NCI-H82 treated with DMSO at 0.1 percent for 48 hours (cell line): ENCODE data around the gene RNF113B.

Experiments used
- DNase-seq: peaks from one replicate; lab custom pipeline; 2025; ENCODE audit not compliant: unreplicated experiment; lab: John Stamatoyannopoulos, UW

The RNF113B gene

GRCh38 chr13:98176777-98177608 is at the start of gene RNF113B:
Gene RNF113B (minus strand): TSS chr13:98177269. CDS start chr13:98177236, 33 bp downstream.
- DNase-seq = no peak

- no peak for DNase-seq
Observed at GRCh38 chr13:98226496-98226895, 49.4 kb upstream of the RNF113B start.

- DNase-seq = no peak
Observed at GRCh38 chr13:98225036-98225940, 48.2 kb upstream of the RNF113B start.

GRCh38 chr13:98224557-98224956 is 47.5 kb upstream of the RNF113B start:
- no peak for DNase-seq

- DNase-seq = no peak
Observed at GRCh38 chr13:98223741-98224140, 46.7 kb upstream of the RNF113B start.

GRCh38 chr13:98222816-98223215 is 45.7 kb upstream of the RNF113B start:
- no peak for DNase-seq

GRCh38 chr13:98222081-98222554 is 45.0 kb upstream of the RNF113B start:
- DNase-seq = no peak

GRCh38 chr13:98221234-98221633 is 44.2 kb upstream of the RNF113B start:
- DNase-seq = no peak

GRCh38 chr13:98220271-98220791 is 43.3 kb upstream of the RNF113B start:
- no peak for DNase-seq

GRCh38 chr13:98219685-98220084 is 42.6 kb upstream of the RNF113B start:
- DNase-seq = no peak

- no peak for DNase-seq
Observed at GRCh38 chr13:98217597-98217996, 40.5 kb upstream of the RNF113B start.

GRCh38 chr13:98216711-98217285 is 39.7 kb upstream of the RNF113B start:
- DNase-seq = no peak

- no peak for DNase-seq
Observed at GRCh38 chr13:98216135-98216565, 39.1 kb upstream of the RNF113B start.

GRCh38 chr13:98215508-98215907 is 38.4 kb upstream of the RNF113B start:
- DNase-seq = no peak

- DNase-seq = no peak
Observed at GRCh38 chr13:98214707-98215106, 37.6 kb upstream of the RNF113B start.

GRCh38 chr13:98214008-98214643 is 37.1 kb upstream of the RNF113B start:
- no peak for DNase-seq

GRCh38 chr13:98213354-98213753 is 36.3 kb upstream of the RNF113B start:
- DNase-seq = no peak

- no peak for DNase-seq
Observed at GRCh38 chr13:98212763-98213162, 35.7 kb upstream of the RNF113B start.

GRCh38 chr13:98208606-98209005 is 31.5 kb upstream of the RNF113B start:
- DNase-seq = no peak

GRCh38 chr13:98207416-98207815 is 30.3 kb upstream of the RNF113B start:
- no peak for DNase-seq

- no peak for DNase-seq
Observed at GRCh38 chr13:98206946-98207345, 29.9 kb upstream of the RNF113B start.
